Head of caudate nucleus (tissue), 42 donors: ENCODE measurements around the gene PLEKHA7.
A peak's percentile ranks its signal among the peaks of the same experiment; 100 is the strongest.

Source experiments
- DNase-seq, 42 donors: peaks; one replicate each; pipeline versions ENCODE4 v3.0.0 to v3.0.0-alpha.2; 2020 to 2021; ENCODE audit warnings: mixed read lengths in 7 of 42
- intact Hi-C: fragments of 100-400 bp; cut with DNase I; formaldehyde crosslinking; loops from one replicate; pipeline ENCODE4 v1.15.0; 2022

PLEKHA7 gene

DNA sequence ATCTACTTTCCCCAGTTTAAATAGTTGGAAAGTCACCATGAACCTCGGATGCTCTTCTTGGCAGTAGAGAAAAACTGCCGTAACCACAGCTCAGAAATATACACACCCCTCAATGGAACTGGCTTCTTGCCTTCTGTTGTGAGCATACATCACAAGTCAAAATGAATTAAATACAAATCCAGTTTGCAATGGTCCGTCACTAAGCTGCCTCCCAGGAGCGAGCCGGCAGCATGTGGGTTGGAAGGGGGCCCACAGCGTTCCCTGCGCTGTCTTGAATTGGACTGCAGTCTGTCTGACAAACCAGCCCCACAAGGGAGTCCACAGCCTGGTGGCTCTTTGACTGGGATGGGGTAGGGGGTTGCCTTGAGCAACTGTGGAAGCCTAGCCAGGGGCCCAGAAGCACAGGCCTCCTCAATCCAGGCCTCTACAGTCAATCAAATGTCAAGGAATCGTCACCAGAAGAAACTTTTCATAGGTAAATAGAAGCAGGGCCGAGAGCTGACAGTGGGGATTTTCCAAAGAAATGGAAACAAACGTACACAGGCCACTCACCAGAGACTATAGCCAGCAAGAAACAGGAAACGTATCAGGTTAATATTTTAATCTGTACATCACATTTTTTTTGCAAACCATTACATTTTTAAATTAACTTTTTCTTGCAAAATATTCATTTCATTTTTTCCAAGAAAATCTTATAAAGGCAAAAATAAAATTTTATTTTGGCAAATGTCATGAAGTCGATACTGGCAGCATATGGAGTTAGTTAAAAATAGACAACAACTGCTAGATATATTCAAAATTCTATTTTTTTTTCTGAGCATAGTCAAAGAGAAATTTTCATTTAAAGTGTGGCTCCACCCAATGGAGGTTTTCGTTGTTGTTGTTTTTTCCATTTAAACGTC, 237.3 kb downstream of the PLEKHA7 start:
- intact Hi-C loops, result no loop called here
- DNase-seq, result no peak

DNA sequence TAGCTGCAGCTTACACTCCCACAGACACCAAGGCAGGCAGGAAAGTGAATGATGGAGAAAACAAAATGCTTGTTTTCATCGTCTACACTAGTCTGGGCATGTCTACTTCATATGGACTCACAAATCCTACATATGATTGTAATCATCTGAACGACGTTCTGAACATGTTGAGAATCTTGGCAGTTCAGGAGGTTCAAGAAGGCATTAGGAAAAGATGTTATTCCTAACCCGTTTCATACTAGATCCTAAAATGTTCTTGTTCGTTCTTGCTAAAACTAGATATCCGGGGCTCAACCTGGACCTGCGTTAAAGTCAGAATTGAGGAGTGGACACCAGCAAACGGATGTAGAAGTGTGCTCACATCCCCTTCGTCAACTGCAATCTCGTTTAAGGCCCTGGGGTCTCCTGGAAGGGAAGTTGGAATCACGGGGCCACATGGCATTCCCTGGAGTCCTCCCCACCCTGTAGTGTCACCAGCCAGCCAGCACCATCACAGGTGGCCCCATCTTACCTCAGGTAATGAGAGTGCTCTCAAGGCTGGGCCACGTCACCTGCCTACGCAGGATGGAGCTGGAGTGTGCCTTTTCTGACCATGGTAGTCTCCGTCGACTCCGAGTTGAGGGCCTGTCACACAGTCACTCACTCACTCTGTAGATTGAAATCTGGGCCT, 238.5 kb downstream of the PLEKHA7 start:
- intact Hi-C loops, result no loop called here
- no peak for DNase-seq

DNA sequence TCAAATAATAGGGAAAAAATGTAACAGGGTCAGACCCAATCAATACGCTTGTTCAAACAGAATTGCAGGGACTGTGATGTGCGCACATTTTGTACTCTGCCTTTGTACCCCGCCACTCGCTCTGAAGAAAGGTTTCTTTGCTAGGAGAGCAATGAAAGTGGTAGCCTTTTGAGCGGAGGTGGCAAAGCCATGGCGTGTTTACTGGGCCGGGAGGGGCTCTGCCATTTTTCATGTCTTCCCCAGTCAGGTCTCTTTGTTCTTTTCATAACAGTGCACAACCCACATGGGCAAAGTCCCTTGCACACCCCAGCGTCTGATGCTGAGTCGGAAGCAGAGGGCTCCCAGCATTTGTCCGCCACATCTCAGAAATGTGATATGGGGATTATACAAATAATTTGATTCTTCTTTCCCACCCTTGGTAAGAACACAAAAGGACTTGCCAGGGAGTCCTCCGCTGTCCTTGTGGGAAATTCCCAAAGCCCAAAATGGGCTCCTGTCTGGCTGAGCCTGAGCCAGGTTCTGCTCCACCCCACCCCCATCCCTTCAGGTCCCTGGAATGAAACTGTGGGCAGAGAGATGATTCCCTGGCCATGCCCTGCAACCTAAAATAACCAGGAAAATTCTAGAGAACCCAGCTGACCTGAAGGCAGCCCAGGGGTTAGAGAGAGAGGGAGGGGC, 239.1 kb downstream of the PLEKHA7 start:
- intact Hi-C loops, result no loop called here

DNA sequence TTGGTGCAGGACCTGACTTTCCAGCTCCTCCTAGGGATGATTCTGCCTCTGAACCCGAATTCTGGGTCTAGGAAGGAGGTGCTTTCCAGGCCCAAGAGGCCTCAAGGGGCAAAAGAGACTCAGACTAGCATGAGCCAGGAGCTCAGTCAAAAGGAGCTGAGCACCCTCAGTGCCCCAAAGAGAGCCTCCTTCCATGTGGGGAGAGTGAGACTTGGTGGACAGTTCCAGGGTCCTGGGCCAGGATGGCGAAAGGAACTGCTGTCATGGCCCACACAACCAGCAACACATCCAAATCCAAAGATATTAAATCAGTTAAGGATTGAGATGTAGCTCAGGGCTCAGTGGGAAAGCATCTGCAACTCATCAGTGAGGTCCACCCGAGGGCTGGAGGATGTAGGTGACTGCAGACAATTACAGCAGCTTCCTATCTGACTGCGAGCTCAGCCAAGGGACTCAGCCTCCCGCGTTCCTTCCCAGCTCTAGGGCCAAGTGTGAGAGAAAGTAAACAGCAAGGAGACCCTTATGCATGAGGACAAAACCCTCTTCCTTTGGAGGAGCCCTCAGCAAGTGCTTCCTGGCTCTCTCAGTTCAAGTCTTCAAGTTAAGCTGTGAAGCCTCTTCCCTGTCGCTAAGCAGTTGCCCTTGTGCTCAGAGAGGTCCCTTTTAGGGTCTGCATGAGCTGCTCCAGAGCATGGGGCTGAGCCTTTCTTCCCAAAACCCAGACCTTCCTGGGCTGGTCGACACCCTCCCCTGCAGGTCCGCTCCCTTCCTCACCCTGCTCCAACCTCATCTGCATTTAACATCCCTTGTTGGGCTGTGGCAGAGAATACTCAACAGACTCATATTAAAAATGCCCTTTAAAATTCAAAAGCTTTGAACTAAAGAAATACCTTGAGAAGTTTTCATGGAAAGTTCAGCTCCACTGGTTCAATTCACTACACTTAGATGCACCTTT, 240.0 kb downstream of the PLEKHA7 start:
- intact Hi-C loops, result no loop called here
- no peak for DNase-seq

More for the DNA sequence above, 239.1 kb downstream of the PLEKHA7 start:
- no peak for DNase-seq

DNA sequence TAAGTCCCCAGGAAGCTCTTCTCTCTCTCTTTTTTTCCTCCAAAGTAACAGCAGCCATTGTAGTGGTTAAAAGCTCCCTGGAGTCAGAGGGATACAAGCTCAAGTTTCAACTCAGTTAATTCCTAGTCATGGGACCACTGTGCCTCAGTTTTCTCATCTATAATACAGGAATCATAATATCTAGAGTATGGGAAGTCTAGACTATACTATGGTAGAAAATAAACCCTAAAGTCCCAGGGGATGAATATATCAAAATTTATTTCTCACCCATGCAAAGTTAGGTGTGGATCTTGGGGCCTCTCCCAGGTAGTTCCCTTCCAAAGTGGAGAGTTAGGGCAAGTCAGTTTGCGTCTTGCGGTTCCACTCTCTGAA, 242.1 kb downstream of the PLEKHA7 start:
- intact Hi-C loops, result no loop called here
- DNase-seq, result no peak

DNA sequence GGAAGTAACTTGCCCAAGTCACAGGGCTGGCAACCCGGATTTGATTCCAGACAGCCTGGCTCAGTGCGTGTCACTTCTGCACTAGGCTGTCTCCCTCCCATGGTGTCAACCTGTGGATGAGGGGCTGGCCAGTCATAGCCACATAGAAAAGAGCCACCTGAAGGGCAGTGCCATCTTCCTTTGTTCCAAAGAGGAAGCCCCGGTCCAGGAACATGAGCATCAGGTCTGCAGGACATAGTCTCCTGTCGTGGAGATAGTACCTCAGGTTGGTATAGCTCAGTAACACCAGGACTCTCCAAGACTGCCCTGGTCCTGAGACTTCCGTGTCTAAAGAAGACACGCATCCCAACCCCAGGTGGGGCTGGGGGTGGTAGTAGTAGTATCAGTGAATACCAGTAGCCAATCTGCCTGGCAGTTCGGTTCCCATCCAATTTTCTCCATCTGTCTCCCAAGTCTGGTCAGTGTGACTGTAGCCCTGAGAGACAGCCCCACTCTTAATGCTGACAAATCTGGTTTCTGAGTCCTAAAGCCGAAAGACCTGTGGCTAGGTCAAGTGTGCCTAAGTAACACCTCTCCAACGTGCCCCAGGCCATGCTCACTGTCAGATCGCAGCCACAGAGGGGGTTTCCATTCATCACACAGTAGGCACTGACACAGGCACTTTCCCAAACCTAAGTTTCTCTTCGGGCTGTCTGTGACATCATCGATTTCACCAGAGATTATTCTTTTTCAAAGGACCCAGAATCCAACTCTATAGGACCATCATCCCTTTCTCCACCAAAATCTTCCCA, 242.7 kb downstream of the PLEKHA7 start:
- intact Hi-C loops, result no loop called here
- peak in 2 of 42 donors; percentile 29 for DNase-seq

DNA sequence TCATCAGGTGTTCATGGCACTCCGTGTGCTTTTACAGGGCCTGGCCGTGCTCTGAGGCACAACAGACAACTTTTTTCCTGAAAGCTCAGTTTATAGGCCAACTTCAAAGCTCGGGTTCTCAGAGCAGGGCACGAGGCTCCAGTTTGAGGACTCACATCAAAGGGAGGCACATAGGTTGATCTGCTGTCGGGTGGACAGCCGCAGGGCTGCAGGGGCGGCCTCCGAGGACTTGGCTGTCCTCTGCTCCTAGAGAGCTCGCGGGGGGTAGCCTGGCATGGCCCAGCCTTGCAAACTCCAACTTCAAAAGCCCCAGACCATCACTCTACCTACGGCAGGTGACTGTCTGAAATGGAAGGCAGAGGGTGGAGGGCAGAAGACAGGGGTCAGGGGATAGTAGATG, 244.2 kb downstream of the PLEKHA7 start:
- peak in 2 of 42 donors; percentile 21 to 34 for DNase-seq
- intact Hi-C loops, result no loop called here

DNA sequence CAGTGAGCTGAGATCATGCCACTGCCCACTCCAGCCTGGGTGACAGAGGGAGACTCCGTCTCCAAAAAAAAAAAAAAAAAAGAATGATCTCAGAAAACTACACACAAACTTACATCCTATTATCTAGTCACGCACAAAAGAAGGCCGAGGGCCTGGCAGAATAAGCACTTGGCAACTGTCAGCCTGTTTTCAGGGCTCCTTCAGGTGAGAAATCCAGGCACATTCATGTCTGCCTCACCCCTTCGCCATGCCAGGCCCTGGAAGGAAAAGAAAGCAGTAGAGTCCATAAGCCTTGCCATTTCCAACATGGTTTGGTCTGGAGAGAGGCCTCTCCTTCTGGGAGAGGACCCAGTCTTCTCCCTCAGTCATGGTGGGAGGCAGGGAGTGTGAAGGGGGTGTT, 244.8 kb downstream of the PLEKHA7 start:
- peak in 2 of 42 donors; percentile 25 to 30 for DNase-seq
- intact Hi-C loops, result no loop called here

DNA sequence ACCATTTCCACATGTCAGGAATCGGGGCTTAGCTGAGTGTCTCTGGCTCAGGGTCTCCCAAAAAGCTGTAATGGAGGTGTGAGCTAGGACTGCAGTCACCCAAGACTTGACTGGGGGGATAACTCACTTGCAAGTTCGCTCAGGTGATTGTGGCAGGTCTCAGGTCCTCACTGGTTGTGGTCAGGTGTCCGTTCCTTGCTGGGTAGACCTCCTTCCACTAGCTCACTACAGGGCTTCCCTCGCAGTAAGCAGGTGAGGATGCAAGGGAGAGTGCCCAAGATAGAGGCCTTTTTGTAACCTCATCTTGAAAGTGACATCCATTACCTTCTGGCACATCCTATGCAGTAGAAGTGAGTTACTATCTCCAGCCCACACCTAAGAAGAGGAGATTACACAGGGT, 246.3 kb downstream of the PLEKHA7 start:
- intact Hi-C loops, result no loop called here
- DNase-seq, result peak in 1 of 42 donors; percentile 9

DNA sequence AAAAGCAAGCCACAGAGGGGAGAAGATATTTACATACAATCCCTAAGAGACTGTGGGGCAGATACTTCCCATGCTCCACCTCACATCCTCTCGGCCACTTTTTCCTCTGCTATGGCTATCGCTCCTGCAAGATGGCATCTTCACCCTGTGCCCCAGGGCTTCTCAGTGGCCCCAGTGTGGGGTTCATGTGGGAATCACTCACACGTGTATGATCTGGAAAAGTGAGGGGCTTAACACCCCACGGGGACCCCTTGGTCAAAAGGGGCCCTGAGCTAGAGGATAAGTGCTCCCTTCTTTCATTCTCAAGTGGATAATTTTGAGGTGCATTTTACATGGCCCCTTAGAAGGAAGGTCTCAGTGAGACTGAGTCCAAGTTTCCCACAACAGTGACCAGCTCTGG, 247.1 kb downstream of the PLEKHA7 start:
- DNase-seq, result peak in 1 of 42 donors; percentile 25
- intact Hi-C loops, result no loop called here

DNA sequence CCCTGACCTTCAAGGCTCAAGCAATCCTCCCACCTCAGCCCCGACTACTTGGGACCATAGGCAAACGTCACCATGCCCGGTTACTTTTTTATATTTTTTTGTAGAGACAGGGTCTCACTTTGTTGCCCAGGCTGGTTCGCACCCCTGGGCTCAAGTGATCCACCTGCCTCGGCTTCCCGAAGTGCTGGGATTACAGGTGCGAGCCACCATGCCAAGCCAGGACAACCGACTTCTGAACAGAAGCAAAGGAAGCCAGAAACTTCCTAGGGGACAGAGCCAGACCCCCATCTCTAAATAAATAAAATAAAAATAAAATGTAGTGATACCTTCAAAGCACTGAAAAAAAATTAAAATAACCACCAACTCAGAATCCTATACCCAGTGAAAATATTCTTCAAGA, 249.3 kb downstream of the PLEKHA7 start:
- intact Hi-C loops, result no loop called here
- no peak for DNase-seq

DNA sequence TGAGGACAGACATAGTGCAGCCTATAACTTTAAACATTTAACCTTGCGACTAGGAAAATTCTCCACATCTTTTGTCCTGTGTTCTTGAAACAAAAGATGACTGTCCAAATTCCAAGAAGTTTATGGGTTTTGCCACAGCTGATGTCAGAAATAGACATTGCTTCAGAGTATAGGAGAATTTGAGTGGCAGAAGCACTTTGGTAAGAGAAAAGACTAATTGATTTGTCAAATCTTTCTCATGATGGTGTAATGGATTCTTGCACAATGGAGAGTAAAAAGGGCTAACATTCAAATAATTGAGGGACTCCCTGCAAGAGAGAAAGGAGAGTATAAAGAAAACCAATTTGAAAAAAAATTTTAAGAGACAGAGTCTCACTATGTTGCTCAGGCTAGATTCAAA, 250.5 kb downstream of the PLEKHA7 start:
- intact Hi-C loops, result no loop called here

DNA sequence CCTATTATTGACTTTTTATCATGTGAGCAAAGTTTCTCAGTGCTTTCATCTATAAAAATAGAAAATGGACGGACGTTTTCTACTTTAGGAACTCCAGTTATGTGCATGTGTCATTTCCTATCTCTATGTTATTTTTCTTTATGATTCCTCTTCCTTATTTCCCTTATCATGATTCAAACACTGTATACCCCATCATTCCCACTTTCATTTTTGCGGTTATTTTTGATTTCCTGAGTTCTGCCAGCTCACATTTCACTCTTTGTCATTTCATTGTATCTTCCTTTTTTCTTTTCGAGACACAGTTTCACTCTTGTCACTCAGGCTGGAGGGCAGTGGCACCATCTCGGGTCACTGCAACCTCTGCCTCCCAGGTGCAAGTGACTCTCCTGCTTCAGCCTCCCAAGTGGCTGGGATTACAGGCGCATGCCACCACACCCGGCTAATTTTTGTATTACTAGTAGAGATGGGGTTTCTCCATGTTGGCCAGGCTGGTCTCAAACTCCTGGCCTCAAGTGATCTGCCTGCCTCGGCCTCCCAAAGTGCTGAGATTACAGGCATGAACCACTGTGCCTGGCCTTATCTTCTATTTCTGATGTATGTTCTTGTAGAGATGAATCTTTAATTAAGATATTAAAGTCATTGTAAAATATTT, 254.2 kb downstream of the PLEKHA7 start:
- DNase-seq, result peak in 1 of 42 donors; percentile 18
- intact Hi-C loops, result no loop called here

More for the DNA sequence above, 250.5 kb downstream of the PLEKHA7 start:
- no peak for DNase-seq

DNA sequence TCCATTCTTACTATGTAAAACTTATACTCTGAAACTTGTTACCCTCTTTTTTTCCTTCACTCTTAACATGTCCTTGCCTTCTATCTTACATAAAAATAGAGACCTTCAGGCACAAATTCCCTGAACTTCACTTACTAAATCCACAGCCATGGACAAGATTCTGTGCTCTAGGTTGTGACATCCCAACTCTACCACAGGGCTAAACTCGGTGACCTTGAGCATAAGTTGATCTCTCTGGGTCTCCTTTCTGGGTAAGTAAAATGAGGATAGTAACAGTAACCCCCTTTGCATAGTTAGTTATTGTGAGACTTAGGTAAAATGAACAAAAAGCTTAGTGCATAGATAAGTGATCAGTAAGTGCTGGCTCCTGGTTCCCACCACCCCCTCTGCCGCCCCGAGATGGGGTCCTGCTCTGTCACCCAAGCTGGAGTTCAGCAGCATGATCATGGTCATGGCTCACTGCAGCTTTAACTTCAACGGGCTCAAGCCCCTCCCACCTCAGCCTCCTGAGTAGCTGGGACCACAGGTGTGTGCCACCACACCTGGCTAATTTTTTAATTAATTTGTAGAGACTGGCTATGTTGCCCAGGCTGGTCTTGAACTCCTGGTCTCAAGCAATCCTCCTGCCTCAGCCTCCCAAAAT, 255.7 kb downstream of the PLEKHA7 start:
- DNase-seq, result no peak
- intact Hi-C loops, result no loop called here

DNA sequence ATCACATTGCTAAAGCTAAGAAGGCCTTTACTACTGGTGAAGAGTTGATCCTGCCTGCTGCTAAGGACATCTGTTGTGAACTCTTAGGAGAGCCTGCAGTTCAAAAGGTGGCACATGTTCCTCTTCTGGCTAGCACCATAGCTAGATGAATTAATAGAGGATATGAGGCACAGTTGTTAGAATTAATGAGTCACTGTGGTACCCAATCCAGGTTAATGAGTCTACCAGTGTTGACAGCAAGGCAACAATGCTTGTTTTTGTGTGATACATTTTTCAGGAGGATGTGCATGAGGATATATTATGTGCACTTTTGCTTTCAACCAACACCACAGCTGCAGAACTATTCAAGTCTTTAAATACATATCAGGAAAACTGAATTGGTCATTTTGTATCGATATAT, 263.8 kb downstream of the PLEKHA7 start:
- intact Hi-C loops, result no loop called here

DNA sequence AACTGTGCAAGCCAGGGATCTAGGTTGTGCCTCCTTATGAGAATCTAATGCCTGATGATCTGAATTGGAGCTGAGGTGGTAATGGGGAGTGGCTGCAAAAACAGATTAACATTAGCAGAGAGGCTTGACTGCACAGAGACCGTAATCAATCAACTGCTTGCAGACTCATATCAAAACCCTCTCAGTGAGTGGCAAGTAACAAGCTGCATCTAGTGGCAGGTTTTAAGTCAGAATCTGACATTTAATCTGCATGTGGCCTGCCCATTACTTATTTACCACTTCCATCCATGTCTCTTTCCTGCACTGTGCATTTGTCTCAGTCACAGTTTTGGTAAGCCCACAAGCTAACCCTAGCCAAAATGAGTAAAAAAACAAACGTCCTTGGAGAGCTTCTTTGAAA, 264.5 kb downstream of the PLEKHA7 start:
- DNase-seq, result no peak
- intact Hi-C loops, result no loop called here

More for the DNA sequence above, 263.8 kb downstream of the PLEKHA7 start:
- no peak for DNase-seq

DNA sequence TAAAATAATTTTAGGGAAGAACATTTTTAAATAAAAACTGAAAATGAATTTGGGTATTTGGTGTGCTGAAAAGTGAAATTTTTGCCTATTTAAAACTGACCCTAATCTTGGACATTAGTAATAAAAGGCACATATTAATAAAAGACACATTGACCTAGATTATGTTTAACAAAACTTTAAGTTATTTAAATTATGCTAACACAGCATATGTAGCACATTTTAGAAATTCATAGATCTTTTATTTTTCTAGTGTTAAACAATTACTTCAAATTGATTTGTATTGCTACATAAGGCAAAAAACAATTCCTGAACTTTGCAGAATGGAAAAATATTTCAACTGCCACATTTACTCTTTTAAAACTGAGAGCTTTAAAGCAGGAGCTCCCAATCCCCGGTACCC, 265.1 kb downstream of the PLEKHA7 start:
- no peak for DNase-seq
- intact Hi-C loops, result no loop called here
